A673 (cell line): Measurements from ENCODE around the gene OR2AG2.

Source experiments
- EZH2 ChIP-seq: fragments of 200-600 bp; sonication (generic); IDR thresholded peaks from 2 replicates; pipeline ENCODE4 v1.6.1; 2017; ENCODE audit warnings: borderline replicate concordance, low read depth, mild to moderate bottlenecking, mixed read lengths, antibody characterized with exemption, low read length; ENCODE audit not compliant: poor library complexity, severe bottlenecking
- TF ChIP-seq, protein P1 (sequence below): fragments of 300-800, 200-600 bp; sonication (generic); conservative IDR thresholded peaks from 2 replicates; pipeline ENCODE4 v1.5.1; 2017; ENCODE audit warnings: low read depth, mild to moderate bottlenecking, antibody characterized with exemption, low read length, moderate library complexity, mixed read lengths

DNA sequence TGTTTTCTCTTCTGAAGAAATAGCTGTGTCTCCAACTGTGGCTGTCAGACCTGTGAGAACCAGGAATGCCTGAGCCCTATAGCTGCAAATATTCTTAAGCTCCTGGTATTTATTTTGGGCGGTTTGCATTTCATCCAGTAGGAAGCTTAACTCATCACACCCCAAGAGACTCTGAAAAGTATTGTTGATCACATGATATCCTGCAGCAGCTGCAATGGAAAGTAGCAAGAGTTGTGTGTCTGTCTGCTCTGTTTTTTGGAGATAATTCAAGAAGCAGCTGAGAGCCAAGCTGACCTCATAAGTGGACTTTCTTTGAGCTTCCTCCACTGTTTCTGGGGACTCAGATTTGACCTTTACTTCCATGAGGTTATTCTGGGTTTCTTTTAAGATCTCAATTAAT lies 52.2 kb downstream of the OR2AG2 start:
- TF ChIP-seq, protein P1, sequence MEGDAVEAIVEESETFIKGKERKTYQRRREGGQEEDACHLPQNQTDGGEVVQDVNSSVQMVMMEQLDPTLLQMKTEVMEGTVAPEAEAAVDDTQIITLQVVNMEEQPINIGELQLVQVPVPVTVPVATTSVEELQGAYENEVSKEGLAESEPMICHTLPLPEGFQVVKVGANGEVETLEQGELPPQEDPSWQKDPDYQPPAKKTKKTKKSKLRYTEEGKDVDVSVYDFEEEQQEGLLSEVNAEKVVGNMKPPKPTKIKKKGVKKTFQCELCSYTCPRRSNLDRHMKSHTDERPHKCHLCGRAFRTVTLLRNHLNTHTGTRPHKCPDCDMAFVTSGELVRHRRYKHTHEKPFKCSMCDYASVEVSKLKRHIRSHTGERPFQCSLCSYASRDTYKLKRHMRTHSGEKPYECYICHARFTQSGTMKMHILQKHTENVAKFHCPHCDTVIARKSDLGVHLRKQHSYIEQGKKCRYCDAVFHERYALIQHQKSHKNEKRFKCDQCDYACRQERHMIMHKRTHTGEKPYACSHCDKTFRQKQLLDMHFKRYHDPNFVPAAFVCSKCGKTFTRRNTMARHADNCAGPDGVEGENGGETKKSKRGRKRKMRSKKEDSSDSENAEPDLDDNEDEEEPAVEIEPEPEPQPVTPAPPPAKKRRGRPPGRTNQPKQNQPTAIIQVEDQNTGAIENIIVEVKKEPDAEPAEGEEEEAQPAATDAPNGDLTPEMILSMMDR = no peak
- TF ChIP-seq EZH2 = no peak
